Activated CD8-positive, alpha-beta memory T cell treated with anti-CD3 and anti-CD28 coated beads for 24 hours (primary cell): Measurements from ENCODE around the gene ANKRD50.

Experiments
- DNase-seq: peaks from one replicate; pipeline ENCODE4 v3.0.0-alpha.2; 2020

Gene ANKRD50

GRCh38 chr4:124712372-124713184, at the start of gene ANKRD50:
Gene ANKRD50, minus strand, starts transcription at chr4:124712732. Its CDS starts 2,221 bp downstream, at chr4:124710511.
- DNase-seq = peak; percentile 82

GRCh38 chr4:124757126-124757525, 44.6 kb upstream of the ANKRD50 start:
- no peak for DNase-seq

- DNase-seq = no peak
These were observed 42.1 kb upstream of the ANKRD50 start for GRCh38 chr4:124754681-124755080.

- DNase-seq = no peak
These were observed 41.5 kb upstream of the ANKRD50 start for GRCh38 chr4:124753941-124754581.

- DNase-seq = no peak
These were observed 36.9 kb upstream of the ANKRD50 start for GRCh38 chr4:124749421-124749820.

- DNase-seq = no peak
These were observed 36.4 kb upstream of the ANKRD50 start for GRCh38 chr4:124748965-124749364.

- DNase-seq = no peak
These were observed 33.7 kb upstream of the ANKRD50 start for GRCh38 chr4:124745985-124746801.

GRCh38 chr4:124743711-124744110, 31.2 kb upstream of the ANKRD50 start:
- no peak for DNase-seq

- DNase-seq = no peak
These were observed 28.0 kb upstream of the ANKRD50 start for GRCh38 chr4:124740501-124740900.

GRCh38 chr4:124738994-124739393, 26.5 kb upstream of the ANKRD50 start:
- DNase-seq = no peak

- no peak for DNase-seq
These were observed 25.1 kb upstream of the ANKRD50 start for GRCh38 chr4:124737619-124738018.

GRCh38 chr4:124736526-124736925, 24.0 kb upstream of the ANKRD50 start:
- no peak for DNase-seq

- no peak for DNase-seq
These were observed 14.9 kb upstream of the ANKRD50 start for GRCh38 chr4:124727331-124727890.

GRCh38 chr4:124726269-124726668, 13.7 kb upstream of the ANKRD50 start:
- DNase-seq = no peak

GRCh38 chr4:124722071-124722470, 9.5 kb upstream of the ANKRD50 start:
- DNase-seq = no peak

- DNase-seq = no peak
These were observed 4.6 kb upstream of the ANKRD50 start for GRCh38 chr4:124717101-124717500.

GRCh38 chr4:124713185-124713592, 657 bp upstream of the ANKRD50 start:
- peak; percentile 58 for DNase-seq

- DNase-seq = no peak
These were observed 811 bp downstream of the ANKRD50 start for GRCh38 chr4:124711471-124712371.

GRCh38 chr4:124710911-124711310, 1.6 kb downstream of the ANKRD50 start:
- DNase-seq = no peak

GRCh38 chr4:124710015-124710741, 2.4 kb downstream of the ANKRD50 start:
- no peak for DNase-seq
